ENCODE measurements around the gene TEX2.

- TF ChIP-seq, protein P1, sequence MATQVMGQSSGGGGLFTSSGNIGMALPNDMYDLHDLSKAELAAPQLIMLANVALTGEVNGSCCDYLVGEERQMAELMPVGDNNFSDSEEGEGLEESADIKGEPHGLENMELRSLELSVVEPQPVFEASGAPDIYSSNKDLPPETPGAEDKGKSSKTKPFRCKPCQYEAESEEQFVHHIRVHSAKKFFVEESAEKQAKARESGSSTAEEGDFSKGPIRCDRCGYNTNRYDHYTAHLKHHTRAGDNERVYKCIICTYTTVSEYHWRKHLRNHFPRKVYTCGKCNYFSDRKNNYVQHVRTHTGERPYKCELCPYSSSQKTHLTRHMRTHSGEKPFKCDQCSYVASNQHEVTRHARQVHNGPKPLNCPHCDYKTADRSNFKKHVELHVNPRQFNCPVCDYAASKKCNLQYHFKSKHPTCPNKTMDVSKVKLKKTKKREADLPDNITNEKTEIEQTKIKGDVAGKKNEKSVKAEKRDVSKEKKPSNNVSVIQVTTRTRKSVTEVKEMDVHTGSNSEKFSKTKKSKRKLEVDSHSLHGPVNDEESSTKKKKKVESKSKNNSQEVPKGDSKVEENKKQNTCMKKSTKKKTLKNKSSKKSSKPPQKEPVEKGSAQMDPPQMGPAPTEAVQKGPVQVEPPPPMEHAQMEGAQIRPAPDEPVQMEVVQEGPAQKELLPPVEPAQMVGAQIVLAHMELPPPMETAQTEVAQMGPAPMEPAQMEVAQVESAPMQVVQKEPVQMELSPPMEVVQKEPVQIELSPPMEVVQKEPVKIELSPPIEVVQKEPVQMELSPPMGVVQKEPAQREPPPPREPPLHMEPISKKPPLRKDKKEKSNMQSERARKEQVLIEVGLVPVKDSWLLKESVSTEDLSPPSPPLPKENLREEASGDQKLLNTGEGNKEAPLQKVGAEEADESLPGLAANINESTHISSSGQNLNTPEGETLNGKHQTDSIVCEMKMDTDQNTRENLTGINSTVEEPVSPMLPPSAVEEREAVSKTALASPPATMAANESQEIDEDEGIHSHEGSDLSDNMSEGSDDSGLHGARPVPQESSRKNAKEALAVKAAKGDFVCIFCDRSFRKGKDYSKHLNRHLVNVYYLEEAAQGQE (IDR thresholded peaks at IDR 0.05; ENCODE audit: low read depth, low read length), result no peak
- TF ChIP-seq, protein P2, sequence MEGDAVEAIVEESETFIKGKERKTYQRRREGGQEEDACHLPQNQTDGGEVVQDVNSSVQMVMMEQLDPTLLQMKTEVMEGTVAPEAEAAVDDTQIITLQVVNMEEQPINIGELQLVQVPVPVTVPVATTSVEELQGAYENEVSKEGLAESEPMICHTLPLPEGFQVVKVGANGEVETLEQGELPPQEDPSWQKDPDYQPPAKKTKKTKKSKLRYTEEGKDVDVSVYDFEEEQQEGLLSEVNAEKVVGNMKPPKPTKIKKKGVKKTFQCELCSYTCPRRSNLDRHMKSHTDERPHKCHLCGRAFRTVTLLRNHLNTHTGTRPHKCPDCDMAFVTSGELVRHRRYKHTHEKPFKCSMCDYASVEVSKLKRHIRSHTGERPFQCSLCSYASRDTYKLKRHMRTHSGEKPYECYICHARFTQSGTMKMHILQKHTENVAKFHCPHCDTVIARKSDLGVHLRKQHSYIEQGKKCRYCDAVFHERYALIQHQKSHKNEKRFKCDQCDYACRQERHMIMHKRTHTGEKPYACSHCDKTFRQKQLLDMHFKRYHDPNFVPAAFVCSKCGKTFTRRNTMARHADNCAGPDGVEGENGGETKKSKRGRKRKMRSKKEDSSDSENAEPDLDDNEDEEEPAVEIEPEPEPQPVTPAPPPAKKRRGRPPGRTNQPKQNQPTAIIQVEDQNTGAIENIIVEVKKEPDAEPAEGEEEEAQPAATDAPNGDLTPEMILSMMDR (IDR thresholded peaks at IDR 0.05), result no peak
- TF ChIP-seq USF2 (IDR thresholded peaks at IDR 0.05; ENCODE audit: borderline replicate concordance, low read depth, low read length) (no peak), RAD21 (IDR thresholded peaks at IDR 0.05; ENCODE audit: low read length) (no peak), CHD2 (IDR thresholded peaks at IDR 0.05; ENCODE audit: low read length, partially characterized antibody) (no peak), FOXJ3 (CRISPR knock-in tag; IDR thresholded peaks at IDR 0.05) (no peak), EP300 (IDR thresholded peaks at IDR 0.05; ENCODE audit: borderline replicate concordance in 1 of 2, low read depth in 1 of 2, low read length in 1 of 2) (no peak), RCOR1 (IDR thresholded peaks at IDR 0.05; ENCODE audit: low read length) (no peak), NRF1 (IDR thresholded peaks at IDR 0.05; ENCODE audit: low read depth, low read length) (no peak), JUND (IDR thresholded peaks at IDR 0.05) (no peak), MXI1 (IDR thresholded peaks at IDR 0.05; ENCODE audit: low read depth, low read length) (no peak)
- TF ChIP-seq, protein P3, sequence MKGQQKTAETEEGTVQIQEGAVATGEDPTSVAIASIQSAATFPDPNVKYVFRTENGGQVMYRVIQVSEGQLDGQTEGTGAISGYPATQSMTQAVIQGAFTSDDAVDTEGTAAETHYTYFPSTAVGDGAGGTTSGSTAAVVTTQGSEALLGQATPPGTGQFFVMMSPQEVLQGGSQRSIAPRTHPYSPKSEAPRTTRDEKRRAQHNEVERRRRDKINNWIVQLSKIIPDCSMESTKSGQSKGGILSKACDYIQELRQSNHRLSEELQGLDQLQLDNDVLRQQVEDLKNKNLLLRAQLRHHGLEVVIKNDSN (IDR thresholded peaks at IDR 0.05; ENCODE audit: borderline replicate concordance, low read depth), result no peak
Measured at GRCh38 chr17:64309710-64310109, 46.6 kb upstream of the TEX2 start.
